ENCODE results near the gene MAPK14.

The MAPK14 gene

DNA sequence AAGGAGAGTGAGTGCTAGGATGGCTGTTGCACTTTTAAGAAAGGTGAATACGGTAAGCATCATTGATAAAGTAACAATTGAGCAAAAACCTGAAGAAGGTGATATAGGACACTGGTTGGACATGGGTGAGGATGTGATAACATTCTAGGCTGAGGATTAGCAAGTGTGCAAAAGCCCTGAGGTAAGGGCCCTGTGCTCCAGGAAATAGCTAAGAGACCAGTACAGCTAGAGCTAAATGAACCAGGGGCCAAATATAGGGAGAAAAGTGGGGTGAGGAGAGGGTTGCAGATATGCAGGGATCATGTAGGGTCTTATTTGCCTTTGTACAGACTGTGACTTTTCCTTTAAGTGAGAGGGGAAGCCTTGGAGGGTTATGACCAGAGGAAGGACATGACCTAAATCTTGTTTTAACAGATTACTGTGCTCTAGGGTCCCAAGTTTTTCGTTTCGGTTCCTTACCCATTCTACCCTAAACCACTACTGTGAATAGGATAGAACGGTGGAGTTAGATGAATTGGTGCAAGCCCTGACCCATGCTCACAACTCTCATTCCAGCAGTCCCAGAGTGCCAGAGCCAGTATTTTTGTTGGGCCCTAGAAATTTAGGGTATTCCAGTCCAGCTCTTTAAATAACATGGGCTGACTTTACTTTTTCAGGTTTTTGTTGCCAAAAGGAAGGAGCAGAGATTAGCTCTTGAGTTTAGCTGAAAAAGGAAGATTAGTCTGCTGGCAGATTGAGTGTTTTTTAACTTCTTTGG, 10.7 kb downstream of the MAPK14 start:
- no peak for DNase-seq

DNA sequence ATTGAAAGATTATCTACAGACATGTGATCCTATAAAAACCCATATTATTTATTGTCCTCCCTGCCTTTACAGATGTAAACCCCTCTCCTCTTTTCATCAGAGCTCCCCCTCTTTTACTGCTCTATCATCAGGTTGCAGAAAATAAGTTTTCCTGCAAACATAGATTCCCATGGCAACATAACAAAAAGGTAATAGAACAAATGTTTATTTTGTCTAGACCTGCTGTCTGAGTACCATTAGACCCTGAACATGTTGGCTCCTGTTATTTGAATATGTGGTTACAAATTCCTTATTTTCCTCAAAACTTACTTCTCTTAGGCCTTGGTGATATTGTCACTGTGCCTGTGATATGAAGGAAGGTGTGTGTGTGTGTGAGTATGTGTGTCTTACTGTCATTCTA, 11.5 kb downstream of the MAPK14 start:
- DNase-seq: no peak

DNA sequence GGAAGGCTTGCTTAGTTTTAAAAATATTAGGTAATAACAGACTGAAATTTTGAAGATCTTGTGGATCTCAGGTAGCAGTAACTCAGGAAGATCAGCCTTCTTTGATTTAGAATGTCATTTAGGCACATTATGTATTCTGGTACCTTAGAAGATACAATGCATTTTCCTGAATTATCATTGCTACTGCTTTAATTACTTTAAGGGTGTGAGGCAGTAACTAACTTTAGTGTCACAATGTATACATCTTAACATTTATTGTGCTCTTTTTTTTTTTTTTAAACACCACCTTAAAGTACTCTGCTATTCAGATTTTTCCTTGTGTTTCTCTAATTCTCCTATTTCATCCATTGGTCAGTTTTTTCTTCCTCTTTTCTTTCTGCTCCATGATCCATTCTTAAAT, 13.3 kb downstream of the MAPK14 start:
- no peak for DNase-seq

DNA sequence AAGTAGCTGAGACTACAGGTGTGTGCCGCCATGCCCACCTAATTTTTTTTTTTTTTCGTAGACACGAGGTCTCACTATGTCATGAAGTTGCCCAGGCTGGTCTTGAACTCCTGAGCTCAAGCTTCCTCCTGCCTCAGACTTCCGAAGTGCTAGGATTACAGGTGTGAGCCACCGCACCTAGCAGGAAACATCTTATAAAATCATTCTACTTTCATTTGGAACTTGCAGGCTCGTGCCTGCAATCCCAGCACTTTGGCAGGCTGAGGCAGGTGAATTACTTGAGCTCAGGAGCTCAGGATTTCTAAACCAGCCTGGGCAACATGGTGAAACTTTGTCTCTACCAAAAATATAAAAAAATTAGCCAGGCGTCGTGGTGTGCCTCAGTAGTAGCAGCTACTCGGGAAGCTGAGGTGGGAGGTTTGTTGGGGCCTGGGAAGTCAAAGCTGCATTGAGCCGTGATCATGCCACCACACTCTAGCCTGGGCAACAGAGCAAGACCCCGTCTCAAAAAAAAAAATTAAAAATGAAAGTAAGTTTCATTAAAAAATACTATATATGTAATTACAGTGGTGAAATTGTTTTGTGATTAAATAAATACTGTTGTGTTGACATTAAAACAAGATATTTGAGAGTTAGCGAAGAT, 15.1 kb downstream of the MAPK14 start:
- DNase-seq: no peak

DNA sequence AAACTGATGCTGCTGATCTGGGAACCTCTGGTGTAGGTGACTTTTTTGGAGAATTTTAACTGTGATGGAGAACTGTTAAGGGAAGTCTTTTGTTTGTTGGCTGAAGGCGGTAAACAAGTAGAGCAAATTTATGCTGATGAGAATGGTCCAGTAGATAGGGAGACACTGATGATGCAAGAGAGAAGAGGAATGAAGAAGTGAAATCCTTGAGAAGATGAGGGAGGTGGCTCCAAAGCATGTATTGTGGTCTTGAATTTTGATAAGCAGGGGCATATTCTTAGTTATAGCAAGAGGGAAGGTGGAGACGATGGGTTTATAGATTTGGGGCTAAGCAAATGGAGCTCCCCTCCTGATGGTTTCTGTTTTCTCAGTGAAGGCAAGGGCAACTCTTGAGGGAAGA, 22.0 kb downstream of the MAPK14 start:
- no peak for DNase-seq

DNA sequence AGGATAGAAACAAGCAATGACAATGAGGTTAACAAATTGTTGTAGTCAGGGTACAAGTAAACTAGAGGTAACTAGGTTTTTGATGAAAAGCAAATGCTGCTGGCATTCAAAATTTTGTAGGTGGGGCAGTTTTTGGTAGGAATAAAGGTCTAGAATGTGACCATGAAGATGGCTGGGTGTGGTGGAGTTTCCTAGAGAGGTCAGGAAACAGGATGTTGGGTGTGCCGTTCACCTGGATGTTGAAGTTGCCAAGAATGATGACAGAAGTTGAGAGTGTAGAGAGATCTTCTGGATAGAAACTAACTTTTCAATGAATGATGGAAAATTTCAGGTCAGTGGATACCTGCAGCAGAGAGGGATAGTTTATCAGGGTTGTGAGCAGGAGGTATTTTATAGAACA, 22.7 kb downstream of the MAPK14 start:
- no peak for DNase-seq

DNA sequence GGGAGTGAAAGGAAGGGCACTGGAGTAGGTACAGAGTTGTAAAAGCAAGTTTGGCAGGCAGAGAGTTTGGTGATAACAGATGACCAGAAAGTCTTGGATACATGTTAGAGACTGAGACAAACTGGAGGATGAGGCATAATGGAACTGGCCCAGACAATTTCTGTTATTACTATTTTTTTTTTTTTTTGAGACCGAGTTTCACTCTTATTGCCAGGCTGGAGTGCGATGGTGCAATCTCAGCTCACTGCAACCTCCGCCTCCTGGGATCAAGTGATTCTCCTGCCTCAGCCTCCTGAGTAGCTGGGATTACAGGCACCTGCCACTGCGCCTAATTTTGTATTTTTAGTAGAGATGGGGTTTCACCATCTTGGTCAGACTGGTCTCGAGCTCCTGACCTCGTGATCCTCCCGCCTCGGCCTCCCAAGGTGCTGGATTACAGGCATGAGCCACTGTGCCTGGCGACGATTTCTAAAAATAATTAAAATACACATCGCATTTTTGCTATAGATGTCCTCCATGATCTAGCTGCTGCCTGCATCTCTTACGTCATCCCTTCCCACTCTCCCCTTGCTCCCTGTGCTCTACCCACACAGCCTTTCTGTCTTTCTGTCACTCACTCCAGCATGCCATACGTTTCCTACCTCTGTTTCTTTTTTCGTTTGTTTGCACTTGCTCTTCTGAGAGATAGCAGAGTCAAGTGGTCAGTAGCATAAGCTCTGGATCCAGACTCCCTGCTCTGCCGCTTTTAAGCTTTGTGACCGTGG, 23.5 kb downstream of the MAPK14 start:
- DNase-seq: no peak

DNA sequence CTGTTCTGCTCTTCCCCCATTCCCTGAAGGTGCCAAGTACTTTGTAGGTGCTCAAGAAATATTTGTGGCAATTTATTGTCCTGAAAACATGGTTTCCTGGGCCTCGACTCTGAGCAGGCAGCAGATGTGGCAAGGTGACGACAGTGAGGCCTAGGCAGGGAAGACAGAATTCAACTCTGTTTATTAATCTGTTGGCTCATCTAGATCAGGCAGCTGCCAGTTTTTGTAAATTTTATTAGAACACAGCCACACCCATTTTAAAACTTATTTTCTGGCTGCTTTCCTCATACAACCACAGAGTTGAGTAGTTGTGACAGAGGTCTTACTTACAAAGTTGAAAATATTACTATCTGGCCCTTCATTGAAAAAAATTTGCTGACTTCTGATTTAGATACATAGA, 24.5 kb downstream of the MAPK14 start:
- no peak for DNase-seq

DNA sequence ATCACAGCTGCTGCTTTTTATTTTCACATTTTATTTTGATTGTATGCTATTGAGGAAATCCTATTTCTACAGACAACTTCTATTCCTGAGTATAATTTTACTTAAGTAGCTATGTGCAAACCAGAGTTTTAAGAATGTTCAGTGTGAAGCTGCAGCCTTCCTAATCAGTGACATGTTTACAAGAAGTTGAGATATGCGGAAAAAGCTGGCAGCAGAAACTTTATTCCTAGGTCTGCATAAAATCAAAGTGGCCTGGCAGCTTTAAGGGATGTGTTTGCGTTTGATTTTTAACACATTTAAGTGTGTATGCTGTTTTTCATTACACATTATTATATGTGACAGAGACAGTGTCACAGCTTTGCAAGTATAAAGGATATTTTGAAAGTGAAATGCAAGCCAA, 26.3 kb downstream of the MAPK14 start:
- DNase-seq: no peak

DNA sequence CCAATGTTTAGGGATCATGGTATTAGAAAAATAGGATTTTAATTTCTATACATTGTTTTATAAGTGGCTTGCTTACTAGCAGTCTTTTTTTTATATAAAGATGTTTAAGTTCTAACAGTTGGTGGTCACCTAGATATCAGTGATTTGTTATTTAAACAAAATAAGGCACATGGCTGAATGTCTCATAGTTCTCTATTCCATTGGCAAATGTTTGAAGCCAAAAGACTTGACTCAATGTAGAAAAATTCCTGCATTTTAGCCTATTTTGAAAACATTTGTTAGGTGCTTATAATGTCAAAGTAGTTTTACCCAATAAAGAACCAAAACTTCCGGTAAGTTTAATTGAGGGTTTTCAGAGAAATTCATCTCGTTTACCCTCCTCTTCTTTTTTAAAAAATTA, 26.8 kb downstream of the MAPK14 start:
- DNase-seq: no peak

DNA sequence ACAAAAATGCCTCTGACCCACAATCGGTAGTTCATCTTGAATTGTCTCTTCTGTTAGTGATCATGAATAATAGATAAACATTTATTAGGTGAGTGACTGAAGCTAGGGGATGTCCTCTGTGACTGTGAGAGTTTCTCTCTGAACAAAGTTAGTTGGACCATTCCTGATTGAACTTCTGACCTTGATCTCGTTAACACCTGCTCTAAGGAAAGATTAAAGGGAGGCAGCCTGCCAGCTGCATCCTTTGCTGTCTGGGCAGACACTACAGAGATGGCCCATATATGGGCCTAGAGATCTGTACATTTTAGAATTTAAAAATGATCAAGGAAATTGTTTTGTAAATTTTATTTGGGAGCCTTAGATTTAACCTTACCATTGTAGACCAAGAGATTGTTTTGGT, 27.3 kb downstream of the MAPK14 start:
- DNase-seq: no peak

DNA sequence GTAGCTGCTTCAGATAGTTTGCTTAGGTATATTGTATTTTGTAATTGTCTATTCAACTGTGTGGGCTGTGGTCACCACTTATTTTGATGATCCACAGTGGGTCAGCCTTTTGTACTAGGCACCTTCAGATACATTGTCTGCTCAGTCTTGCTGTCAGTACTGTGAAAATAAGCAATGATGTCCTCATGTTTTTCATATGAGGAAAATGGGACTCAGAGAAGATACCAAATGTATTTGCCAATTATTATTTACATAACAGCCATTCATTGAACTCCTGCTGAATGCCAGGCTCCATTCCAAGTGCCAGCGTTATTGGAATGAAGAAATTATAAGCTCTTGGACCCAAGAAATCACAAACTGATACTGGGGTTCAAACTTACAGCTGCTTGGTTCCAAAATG, 28.6 kb downstream of the MAPK14 start:
- no peak for DNase-seq

DNA sequence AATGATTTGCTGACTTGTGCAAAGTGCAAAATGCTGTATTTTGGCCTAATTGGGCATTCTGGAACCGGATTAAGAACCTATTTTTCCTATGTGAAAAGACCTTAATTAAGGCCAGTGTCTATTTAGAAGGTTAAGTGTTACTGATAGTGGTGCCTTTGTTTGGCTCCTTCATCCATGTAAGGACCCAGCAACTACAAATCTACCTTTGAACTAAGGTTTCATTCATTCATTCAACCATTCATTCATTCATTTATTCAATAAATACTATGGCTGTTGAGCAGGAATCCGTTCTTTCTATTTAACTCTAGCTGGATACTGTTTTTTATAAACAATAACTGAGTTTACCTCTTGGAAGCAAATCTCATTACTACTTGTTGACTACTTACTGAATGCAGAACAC, 33.6 kb downstream of the MAPK14 start:
- no peak for DNase-seq

DNA sequence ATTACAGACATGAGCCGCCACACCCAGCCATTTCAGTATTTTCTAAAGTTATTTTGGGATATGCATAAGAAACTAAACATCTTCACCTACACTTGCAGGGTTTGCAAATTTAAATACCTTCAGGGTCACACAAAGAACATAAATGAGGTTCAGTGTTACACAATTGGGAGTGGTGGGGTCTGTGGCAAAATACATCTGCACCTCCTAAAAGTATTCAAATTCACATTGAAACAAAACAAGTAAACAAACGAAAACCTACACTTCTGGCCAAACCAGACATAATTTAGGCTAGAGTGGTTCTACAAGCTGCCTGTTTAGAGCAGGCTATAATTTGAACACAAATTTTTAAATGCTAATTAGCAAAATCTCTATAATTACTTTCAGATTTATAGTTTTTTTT, 34.6 kb downstream of the MAPK14 start:
- no peak for DNase-seq

DNA sequence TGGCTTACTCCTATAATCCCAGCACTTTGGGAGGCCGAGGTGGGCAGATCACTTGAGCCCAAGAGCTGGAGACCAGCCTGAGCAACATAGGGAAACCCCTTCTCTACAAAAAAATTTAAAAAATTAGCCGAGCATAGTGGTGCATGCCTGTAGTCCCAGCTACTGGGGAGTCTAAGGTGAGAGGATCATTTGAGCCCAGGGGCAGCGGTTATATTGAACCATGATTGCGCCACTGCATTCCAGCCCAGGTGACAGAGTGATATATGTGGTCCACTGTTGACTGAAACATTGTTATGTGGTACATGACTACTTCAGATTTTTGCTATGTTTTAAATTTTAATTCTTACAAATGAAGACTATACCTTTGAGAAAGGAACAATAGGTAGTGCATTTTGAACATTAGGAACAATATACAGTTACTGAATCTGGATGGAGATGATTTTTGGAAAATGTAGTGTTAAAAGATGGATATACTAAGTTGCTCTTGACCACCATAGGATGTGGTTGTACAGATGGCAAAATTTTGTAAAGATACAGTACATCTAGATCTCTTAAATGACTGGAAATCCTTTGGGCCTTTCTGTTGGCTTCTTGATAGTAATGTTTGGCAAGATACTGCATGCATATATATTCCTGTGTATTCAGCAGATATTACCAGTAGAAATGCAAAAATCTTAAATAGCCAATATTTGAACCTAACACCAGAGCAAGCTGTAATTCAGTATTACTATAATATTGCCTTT, 35.9 kb downstream of the MAPK14 start:
- no peak for DNase-seq

DNA sequence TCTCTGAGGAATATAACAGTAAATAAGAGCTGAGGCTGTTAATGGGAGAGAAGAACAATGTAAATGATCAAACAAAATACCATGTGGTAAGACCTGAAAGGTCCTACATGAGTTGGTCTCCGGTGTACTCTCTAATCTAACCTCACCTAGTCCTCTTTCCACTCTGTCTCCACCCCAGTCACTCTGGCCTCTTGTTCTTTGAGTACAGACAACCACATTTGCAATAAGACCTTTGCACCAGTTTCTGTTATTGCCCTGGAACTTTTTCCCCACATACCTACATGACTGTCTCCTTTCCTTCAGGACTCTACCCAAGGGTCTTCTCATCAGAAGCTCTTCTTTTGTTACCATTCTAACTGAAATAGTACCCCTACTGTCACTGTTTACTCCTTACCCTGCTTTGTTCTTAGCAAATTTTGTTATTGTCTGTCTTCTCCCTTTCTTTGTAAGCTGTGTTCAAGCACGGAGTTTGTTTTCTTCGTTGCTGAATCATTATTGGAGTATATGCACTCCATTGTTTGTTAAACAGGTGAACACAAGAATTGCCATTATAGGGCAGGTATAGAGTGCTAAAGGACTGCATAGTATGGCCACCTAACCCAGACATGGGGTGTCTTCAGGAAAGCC, 37.3 kb downstream of the MAPK14 start:
- no peak for DNase-seq

DNA sequence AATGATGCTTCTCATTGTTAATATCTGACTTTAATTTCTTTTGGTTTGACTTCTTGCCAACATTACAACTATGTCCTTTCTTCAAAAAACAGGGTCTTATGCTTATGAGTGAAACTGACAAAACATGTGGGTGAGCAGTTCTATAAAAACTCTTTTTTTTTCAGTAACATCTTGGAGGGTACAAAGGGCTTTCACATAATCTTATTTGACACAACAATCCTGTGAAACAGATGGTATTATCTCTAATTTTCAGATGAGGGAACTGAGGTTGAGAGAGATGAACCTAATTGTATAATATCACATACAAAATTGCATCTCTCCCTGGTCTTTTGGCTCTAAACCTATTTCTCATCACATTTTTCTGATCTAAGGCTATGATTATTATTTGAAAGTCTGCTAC, 38.3 kb downstream of the MAPK14 start:
- DNase-seq: no peak

DNA sequence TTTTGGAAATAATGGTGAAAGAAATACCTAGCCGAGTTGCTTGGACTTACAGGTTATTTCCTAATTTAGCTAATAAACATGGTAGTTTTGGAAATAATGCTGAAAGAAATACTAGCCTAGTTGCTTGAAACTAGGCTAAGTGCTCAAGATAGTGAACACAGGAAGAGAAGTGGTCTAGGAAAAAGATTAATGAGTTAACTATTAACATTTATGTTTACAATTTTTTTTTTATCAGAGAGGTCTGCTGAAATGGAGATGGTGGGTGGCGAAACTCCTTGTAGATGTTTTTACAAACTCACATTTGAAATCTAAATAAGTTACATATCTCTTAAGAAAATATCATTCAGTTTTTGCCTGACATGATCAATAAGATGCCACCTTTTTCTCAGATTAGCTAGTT, 39.2 kb downstream of the MAPK14 start:
- DNase-seq: no peak

DNA sequence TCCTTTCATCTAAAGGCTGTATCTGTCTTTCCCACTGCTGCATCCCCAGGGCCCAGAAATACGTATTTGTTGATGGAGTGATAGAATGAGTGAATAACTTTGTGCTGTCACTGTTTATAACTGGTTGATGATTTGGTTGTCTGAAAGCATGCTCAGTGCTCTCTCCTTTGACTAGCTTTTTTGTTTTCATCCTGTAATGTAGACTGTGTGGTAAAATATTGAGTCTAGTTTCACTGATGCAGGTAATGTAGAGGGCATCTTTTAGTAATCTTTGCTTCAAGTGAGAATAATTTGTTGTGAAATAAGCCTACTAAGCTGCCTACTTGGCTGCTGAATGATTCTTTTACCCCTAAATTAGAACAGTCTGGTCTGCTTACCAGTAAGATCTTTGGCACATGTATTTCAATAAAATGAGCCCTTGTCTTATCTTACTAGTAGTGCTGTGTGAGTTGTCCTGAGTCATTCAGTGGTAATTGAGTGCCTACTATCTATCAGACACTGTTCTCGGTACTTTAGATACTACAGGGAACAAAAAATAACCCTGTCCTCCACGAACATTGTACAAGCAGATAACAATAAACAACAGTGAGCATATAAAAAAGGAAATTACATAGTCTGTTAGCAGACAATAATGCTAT, 39.9 kb downstream of the MAPK14 start:
- no peak for DNase-seq

DNA sequence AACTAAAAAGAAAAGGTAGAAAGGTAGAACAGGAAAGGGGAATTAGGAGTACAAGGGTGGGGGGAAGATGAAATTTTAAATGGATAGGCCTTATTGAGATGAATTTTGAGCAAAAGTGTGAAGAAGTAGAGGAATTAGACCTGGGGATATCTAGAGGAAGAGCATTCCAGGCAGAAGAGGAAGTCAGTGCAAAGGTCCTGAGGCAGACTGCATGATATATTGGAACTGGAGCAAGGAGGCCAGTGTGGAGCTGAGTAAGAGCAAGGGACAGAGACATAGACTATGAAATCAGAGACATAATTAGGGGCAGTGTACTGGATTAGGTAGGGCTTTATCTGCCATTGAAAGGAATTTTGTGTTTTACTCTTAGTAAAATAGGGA, 40.4 kb downstream of the MAPK14 start:
- no peak for DNase-seq

DNA sequence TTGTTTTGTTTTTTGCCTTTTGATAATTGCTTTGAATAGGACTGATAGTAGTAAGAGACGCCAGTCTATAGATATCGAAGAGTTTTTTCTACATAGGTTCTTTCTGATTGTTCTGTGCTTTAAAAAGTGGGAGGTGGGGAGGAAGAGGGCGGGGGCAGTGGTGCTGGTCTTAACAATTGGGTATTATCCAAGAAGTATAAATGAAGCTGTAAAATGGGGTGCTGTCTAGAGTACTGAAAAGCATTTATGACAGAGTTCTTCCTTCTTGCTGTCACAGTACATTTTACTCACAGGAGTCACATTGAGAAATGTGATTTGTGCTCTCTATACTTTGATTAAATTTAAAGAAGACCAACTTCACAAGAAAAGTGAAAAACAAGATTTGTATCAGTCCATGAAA, 41.0 kb downstream of the MAPK14 start:
- no peak for DNase-seq

DNA sequence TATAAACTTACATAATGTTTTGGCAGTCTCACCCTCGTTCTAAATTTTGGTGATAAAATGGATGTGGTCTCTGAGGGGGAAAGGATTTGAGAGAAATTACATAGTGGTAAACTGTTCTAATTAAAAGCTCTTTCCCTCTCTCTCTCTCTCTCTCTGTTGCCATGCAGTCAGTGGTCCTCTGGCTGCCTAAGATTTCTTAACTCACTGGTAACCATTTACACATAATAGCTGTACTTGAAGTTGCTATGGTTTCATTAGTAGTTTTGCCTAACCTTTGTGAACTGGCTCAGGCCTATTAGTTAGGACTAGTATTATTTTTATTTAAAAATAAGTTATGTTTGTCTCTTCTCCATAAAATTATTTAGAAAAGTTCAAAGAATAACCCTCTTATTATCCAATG, 42.0 kb downstream of the MAPK14 start:
- no peak for DNase-seq

DNA sequence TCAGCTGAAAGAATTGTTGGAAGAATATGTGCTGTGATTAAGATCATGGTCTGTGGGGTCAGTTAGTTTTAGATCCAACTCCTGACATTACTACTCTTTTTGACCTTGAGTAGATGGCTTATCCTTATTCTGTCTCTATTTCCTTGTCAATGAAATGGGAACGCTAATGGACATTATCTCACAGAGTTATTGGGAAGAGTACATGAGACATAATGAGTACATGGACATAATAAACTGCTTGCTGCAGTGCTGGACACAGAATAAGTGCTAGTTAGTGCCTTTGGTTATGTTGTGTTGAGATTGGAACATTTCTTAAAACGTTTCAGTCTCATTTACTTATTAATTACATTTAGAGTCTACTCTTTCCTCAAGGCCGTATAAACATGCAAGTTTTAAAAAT, 42.6 kb downstream of the MAPK14 start:
- no peak for DNase-seq
